Effector memory CD4-positive, alpha-beta T cell (primary cell): ENCODE results near the gene CYLD.
A peak's percentile ranks its signal among the peaks of the same experiment; 100 is the strongest.

Experiments
- DNase-seq, 3 donors: peaks; one replicate each; pipeline ENCODE4 v3.0.0-alpha.2; 2020
- H3K27ac ChIP-seq: 2 replicates; pipeline ENCODE4 v1.7.0; 2013; ENCODE audit warnings: mild to moderate bottlenecking, low read length, moderate library complexity; ENCODE audit not compliant: insufficient read depth, poor library complexity, severe bottlenecking
- H3K27me3 ChIP-seq: replicated peaks from 2 replicates; pipeline ENCODE4 v1.7.0; 2013; ENCODE audit warnings: mild to moderate bottlenecking, low read length; ENCODE audit not compliant: insufficient read depth, control insufficient read depth, poor library complexity, severe bottlenecking
- H3K36me3 ChIP-seq: 2 replicates; pipeline ENCODE4 v1.7.0; 2013; ENCODE audit warnings: mild to moderate bottlenecking, low read length, moderate library complexity; ENCODE audit not compliant: control insufficient read depth, insufficient read depth
- H3K4me1 ChIP-seq: 2 replicates; pipeline ENCODE4 v1.7.0; 2013; ENCODE audit warnings: low read length, mild to moderate bottlenecking; ENCODE audit not compliant: control insufficient read depth, insufficient read depth, poor library complexity, severe bottlenecking
- H3K4me3 ChIP-seq: 2 replicates; pipeline ENCODE4 v1.7.0; 2013; ENCODE audit warnings: low read length, low read depth, mild to moderate bottlenecking; ENCODE audit not compliant: insufficient read depth, poor library complexity, severe bottlenecking
- H3K9me3 ChIP-seq: 2 replicates; pipeline ENCODE4 v1.7.0; 2013; ENCODE audit warnings: mild to moderate bottlenecking, low read length, moderate library complexity; ENCODE audit not compliant: control insufficient read depth

Gene CYLD

DNA sequence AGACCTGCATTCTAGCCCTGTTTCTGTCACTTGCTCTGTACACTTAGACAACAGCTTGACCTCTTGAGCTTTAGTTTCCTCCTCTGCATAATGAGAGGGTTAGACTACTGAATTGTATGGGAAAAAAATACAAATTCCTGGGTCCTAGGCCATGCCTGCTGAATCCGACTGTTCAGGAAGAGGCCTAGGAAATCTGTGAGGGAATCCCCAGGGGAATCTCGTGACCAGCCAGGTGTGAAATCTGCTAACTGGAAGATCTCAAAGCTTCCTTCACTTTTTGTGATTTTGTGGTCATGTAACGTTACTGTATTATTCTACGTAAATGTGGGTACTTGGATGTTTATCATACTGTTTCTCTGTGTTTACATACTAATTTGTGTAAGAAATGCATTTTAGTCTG, 58.2 kb downstream of the CYLD start:
- Histone ChIP-seq H3K4me3 (no peak overlapping the region), H3K9me3 (no peaks in the 10 kb centered on the region), H3K36me3 (peaks cover 44% of the 10 kb centered on the region), H3K27me3 (no peaks in the 10 kb centered on the region), H3K4me1 (no peaks in the 10 kb centered on the region), H3K27ac (no peak overlapping the region)
- no peak for DNase-seq

DNA sequence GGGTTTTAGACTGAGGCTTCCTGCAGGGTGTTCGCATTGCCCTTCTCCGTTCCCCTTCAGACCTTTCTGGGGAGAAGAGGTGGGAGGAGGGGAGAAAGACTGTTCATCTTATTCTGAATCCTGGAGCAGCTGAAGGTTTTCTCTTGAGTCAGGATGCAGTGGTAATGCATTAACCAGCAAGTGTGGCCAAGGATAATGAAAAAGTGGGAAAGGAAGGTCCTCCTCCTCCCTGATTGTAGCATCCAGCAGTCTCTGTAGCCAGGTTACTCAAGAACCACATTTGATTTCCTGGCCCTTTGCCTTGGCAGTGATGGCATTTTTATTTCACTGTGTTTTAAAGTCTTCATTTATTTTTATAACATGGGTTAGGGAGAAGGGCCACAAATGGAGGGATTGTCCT, 59.1 kb downstream of the CYLD start:
- no peak for DNase-seq
- Histone ChIP-seq H3K4me3 (no peak overlapping the region), H3K36me3 (peaks cover 35% of the 10 kb centered on the region), H3K9me3 (no peaks in the 10 kb centered on the region), H3K27ac (no peak overlapping the region), H3K27me3 (no peaks in the 10 kb centered on the region), H3K4me1 (no peaks in the 10 kb centered on the region)

- Histone ChIP-seq H3K4me1 (no peaks in the 10 kb centered on the region), H3K4me3 (no peak overlapping the region), H3K27me3 (no peaks in the 10 kb centered on the region), H3K9me3 (no peaks in the 10 kb centered on the region), H3K27ac (no peak overlapping the region), H3K36me3 (peaks cover 25% of the 10 kb centered on the region)
- no peak for DNase-seq
Measured at GRCh38 chr16:50802000-50802399, 60.1 kb downstream of the CYLD start.

DNA sequence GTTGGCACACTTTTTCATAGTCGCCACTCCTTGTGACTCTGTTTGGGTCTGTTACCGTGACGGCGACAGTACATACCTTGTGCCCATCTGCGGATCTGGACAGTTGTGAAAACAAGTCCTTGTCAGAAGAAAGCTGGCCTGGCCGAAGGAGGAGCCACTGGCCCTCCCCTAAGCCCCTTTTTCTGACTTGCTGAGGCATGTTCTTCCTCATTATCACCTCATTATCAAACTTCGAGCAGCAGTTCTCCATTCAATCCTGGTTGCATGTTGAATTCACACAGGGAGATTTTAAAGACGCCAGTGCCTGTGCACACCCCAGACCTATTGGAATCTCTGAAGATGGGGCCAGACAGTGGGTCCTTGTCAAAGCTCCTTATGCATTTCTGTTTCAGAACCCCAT, 61.1 kb downstream of the CYLD start:
- no peak for DNase-seq
- Histone ChIP-seq H3K27ac (no peak overlapping the region), H3K36me3 (peaks cover 16% of the 10 kb centered on the region), H3K27me3 (no peaks in the 10 kb centered on the region), H3K4me1 (no peaks in the 10 kb centered on the region), H3K9me3 (no peaks in the 10 kb centered on the region), H3K4me3 (no peak overlapping the region)

GRCh38 chr16:50804290-50804907, 62.5 kb downstream of the CYLD start:
- DNase-seq: no peak
- H3K4me1 ChIP-seq: no peaks in the 10 kb centered on the region
- no peak overlapping the region for H3K27ac ChIP-seq
- no peak overlapping the region for H3K4me3 ChIP-seq
- H3K9me3 ChIP-seq: no peaks in the 10 kb centered on the region
- peaks cover 2% of the 10 kb centered on the region for H3K36me3 ChIP-seq
- H3K27me3 ChIP-seq: no peaks in the 10 kb centered on the region

DNA sequence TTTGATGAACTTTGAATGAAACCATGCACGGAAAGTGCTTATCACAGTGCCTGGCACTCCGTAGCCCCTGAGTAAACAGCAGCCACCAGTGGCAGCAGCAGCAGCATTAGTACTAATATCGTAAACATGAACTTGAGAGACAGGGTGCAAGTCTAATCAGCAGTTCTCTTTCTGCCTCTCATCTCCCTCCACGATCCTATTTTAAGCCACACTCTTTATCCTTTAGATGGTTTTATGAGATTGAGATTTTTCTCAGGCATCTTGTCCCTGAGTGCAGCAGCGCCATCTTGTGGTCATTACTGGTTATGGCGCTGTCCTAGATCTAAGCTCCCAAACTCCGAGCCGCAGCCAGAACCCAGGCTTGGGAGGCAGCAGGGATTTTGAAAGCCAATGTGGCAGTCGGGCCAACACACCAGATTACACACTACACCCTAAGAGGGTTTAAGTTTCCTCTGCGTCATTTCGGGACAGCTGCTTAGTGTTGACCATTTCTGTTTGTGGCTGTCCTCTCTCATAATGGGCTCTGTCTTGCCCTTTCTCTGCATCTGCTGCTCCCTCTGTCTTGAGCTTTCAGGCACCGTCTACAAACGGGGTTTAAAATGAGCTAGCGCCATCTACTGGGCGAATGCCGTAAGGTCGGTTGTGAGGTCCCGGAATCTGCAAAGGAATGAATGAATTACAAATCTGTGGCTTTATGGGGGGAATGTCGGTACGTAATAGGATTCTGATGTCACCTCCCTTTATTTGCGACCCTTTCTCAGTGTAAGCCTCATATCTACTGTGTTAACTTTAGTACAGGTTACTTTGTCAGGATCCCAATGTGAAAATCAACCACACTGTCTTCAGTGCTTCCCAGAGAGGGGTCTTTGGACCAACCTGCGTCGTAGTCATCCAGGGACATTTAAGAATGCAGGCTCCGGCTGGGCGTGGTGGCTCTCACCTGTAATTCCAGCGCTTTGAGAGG, 64.5 kb downstream of the CYLD start:
- peak; percentile 71 to 79 (median 75) for DNase-seq
- H3K4me3 ChIP-seq: peak overlapping the region; percentile 41
- no peaks in the 10 kb centered on the region for H3K9me3 ChIP-seq
- H3K36me3 ChIP-seq: no peaks in the 10 kb centered on the region
- H3K27me3 ChIP-seq: no peaks in the 10 kb centered on the region
- no peak overlapping the region for H3K27ac ChIP-seq
- H3K4me1 ChIP-seq: no peaks in the 10 kb centered on the region

GRCh38 chr16:50808929-50809538, 67.1 kb downstream of the CYLD start:
- H3K27me3 ChIP-seq: no peaks in the 10 kb centered on the region

GRCh38 chr16:50809561-50809960, 67.7 kb downstream of the CYLD start:
- no peak for DNase-seq
- Histone ChIP-seq H3K36me3 (no peaks in the 10 kb centered on the region), H3K9me3 (no peaks in the 10 kb centered on the region), H3K27ac (no peak overlapping the region), H3K27me3 (no peaks in the 10 kb centered on the region), H3K4me1 (no peaks in the 10 kb centered on the region), H3K4me3 (no peak overlapping the region)

More at GRCh38 chr16:50808929-50809538, 67.1 kb downstream of the CYLD start:
- no peak for DNase-seq
- H3K36me3 ChIP-seq: no peaks in the 10 kb centered on the region
- no peak overlapping the region for H3K4me3 ChIP-seq
- no peaks in the 10 kb centered on the region for H3K9me3 ChIP-seq
- H3K4me1 ChIP-seq: no peaks in the 10 kb centered on the region
- no peak overlapping the region for H3K27ac ChIP-seq

GRCh38 chr16:50810241-50810965, 68.5 kb downstream of the CYLD start:
- no peaks in the 10 kb centered on the region for H3K36me3 ChIP-seq
- no peak overlapping the region for H3K27ac ChIP-seq
- no peaks in the 10 kb centered on the region for H3K4me1 ChIP-seq
- H3K9me3 ChIP-seq: no peaks in the 10 kb centered on the region
- no peak for DNase-seq
- H3K4me3 ChIP-seq: no peak overlapping the region
- no peaks in the 10 kb centered on the region for H3K27me3 ChIP-seq
